Measurements from ENCODE around the gene RAD51B.

The RAD51B gene

GRCh38 chr14:68154275-68154674, 334.7 kb downstream of the RAD51B start:
- no peak for DNase-seq

- no peak for DNase-seq
These were observed 338.4 kb downstream of the RAD51B start for GRCh38 chr14:68157971-68158371.

GRCh38 chr14:68158640-68159039, 339.1 kb downstream of the RAD51B start:
- DNase-seq: no peak

- peak; percentile 62 for DNase-seq
These were observed 340.4 kb downstream of the RAD51B start for GRCh38 chr14:68159701-68160633.

- no peak for DNase-seq
These were observed 341.4 kb downstream of the RAD51B start for GRCh38 chr14:68160779-68161546.

GRCh38 chr14:68162887-68163286, 343.3 kb downstream of the RAD51B start:
- DNase-seq: no peak

- no peak for DNase-seq
These were observed 345.1 kb downstream of the RAD51B start for GRCh38 chr14:68164711-68165113.

- DNase-seq: no peak
These were observed 345.8 kb downstream of the RAD51B start for GRCh38 chr14:68165274-68165843.

- DNase-seq: no peak
These were observed 347.3 kb downstream of the RAD51B start for GRCh38 chr14:68166731-68167382.

- DNase-seq: no peak
These were observed 348.0 kb downstream of the RAD51B start for GRCh38 chr14:68167383-68168087.

- DNase-seq: no peak
These were observed 349.0 kb downstream of the RAD51B start for GRCh38 chr14:68168460-68169109.

- no peak for DNase-seq
These were observed 352.6 kb downstream of the RAD51B start for GRCh38 chr14:68172216-68172615.

GRCh38 chr14:68172627-68173026, 353.0 kb downstream of the RAD51B start:
- no peak for DNase-seq

- DNase-seq: no peak
These were observed 353.8 kb downstream of the RAD51B start for GRCh38 chr14:68173227-68173972.

- DNase-seq: no peak
These were observed 354.9 kb downstream of the RAD51B start for GRCh38 chr14:68174446-68174845.

GRCh38 chr14:68176687-68177086, 357.1 kb downstream of the RAD51B start:
- DNase-seq: no peak

- no peak for DNase-seq
These were observed 358.1 kb downstream of the RAD51B start for GRCh38 chr14:68177728-68178127.

- no peak for DNase-seq
These were observed 358.7 kb downstream of the RAD51B start for GRCh38 chr14:68178282-68178681.

GRCh38 chr14:68181519-68182326, 362.1 kb downstream of the RAD51B start:
- DNase-seq: no peak

- DNase-seq: no peak
These were observed 362.9 kb downstream of the RAD51B start for GRCh38 chr14:68182492-68182891.
